ENCODE results near the gene SCN4B. TPM values are rescaled to one million over a fixed set of nuclear protein-coding genes. Genes with fewer than 3 reads are reported as not detected.

SCN4B gene, protein sequence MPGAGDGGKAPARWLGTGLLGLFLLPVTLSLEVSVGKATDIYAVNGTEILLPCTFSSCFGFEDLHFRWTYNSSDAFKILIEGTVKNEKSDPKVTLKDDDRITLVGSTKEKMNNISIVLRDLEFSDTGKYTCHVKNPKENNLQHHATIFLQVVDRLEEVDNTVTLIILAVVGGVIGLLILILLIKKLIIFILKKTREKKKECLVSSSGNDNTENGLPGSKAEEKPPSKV
- 1 to 10 TPM; 3.0 to 5.6 TPM for total RNA-seq

DNA sequence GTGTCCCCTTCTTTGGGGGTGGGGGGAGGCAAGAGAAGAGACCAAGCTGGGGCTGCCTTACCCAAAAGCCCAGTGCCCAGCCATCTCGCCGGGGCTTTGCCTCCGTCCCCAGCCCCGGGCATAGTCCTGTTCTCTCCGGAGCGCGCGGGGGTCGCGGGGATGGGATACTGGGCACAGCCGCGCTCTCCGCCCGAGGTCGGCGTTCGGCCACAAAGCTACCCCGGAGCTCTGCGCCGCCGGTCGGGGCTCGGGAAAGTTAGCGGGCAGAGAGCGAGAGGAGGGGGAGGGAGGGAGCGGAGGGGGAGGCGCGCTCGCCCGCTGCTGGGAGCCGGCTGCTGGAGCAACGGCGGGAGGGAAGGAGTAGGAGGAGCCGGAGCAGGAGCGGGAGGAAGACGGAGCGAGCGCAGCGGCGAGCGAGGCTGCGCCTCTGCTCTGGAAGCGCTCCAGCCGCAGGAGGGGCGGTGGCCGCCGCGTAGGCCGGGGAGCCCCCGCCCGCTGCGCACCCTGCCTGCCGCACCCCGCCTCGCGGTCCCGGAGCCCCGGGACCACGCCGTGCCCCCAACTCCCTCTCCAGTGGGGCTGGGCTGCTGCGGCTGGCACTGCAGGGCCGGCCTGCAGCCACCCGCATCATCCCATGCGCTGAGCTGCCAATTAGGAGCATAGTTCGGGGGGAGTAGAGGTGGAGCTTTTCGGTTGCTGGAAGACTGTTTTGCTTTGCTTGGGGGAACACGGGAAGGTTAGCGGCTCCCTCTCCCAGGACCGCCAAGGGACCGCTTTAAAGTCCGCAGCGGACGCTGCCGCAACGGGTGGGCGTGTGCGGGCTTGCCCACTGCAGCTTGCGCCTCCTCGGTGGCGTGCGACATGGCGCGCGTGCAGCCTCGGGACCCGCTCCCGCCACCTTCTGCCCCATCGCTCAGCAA, at the start of gene SCN4B:
Gene SCN4B, minus strand, starts transcription at position 272 of the 920 bp plus-strand sequence. Its CDS starts 150 bp downstream, at position 122.
- H3K4me3 ChIP-seq, result peak within 1 kb of the TSS; percentile 36 to 46
- H3K4me1 ChIP-seq (replicated peaks), result peaks cover 10% of the 10 kb centered on the region
- no peak within 1 kb of the TSS for H3K27ac ChIP-seq
- intact Hi-C loops (cut with DNase I), result no loop called here
- no peaks in the 10 kb centered on the region for H3K27me3 ChIP-seq (replicated peaks; ENCODE audit: insufficient read depth)
- H3K36me3 ChIP-seq, result no peaks in the 10 kb centered on the region
- DNase-seq (ENCODE audit: low spot score), result peak; percentile 71
- WGBS, result under 1% methylated on average over 80 of the region's 88 CpGs
- H3K9me3 ChIP-seq, result no peaks in the 10 kb centered on the region
- TF ChIP-seq, protein P1, sequence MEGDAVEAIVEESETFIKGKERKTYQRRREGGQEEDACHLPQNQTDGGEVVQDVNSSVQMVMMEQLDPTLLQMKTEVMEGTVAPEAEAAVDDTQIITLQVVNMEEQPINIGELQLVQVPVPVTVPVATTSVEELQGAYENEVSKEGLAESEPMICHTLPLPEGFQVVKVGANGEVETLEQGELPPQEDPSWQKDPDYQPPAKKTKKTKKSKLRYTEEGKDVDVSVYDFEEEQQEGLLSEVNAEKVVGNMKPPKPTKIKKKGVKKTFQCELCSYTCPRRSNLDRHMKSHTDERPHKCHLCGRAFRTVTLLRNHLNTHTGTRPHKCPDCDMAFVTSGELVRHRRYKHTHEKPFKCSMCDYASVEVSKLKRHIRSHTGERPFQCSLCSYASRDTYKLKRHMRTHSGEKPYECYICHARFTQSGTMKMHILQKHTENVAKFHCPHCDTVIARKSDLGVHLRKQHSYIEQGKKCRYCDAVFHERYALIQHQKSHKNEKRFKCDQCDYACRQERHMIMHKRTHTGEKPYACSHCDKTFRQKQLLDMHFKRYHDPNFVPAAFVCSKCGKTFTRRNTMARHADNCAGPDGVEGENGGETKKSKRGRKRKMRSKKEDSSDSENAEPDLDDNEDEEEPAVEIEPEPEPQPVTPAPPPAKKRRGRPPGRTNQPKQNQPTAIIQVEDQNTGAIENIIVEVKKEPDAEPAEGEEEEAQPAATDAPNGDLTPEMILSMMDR (IDR thresholded peaks at IDR 0.05), result peak in 1 of 4 experiments; percentile 11
- no peak for TF ChIP-seq POLR2AphosphoS5 (IDR thresholded peaks at IDR 0.05)

GRCh38 chr11:118201966-118202365, 49.3 kb upstream of the SCN4B start:
- H3K9me3 ChIP-seq, result no peaks in the 10 kb centered on the region
- WGBS, result 84% methylated on average over 2 of the region's 2 CpGs
- intact Hi-C loops (cut with DNase I), result loop anchor here (5.0 kb wide), 1 partner anchor 150 kb away; no protein-coding TSS in a partner anchor
- no peak overlapping the region for H3K4me3 ChIP-seq
- H3K27me3 ChIP-seq (replicated peaks; ENCODE audit: insufficient read depth), result no peaks in the 10 kb centered on the region
- no peak overlapping the region for H3K27ac ChIP-seq
- H3K36me3 ChIP-seq, result no peaks in the 10 kb centered on the region
- no peak for DNase-seq (ENCODE audit: low spot score)
- no peaks in the 10 kb centered on the region for H3K4me1 ChIP-seq (replicated peaks)
- no peak for TF ChIP-seq POLR2A (IDR thresholded peaks at IDR 0.05)
- no peak for TF ChIP-seq POLR2AphosphoS5 (IDR thresholded peaks at IDR 0.05)
- TF ChIP-seq, protein P1 (IDR thresholded peaks at IDR 0.05), result no peak

- no peak for DNase-seq (ENCODE audit: low spot score)
- Histone ChIP-seq H3K9me3 (no peaks in the 10 kb centered on the region), H3K27me3 (replicated peaks; ENCODE audit: insufficient read depth) (no peaks in the 10 kb centered on the region), H3K4me3 (no peak overlapping the region), H3K27ac (no peak overlapping the region), H3K36me3 (no peaks in the 10 kb centered on the region), H3K4me1 (replicated peaks) (no peaks in the 10 kb centered on the region)
- TF ChIP-seq, protein P1 (IDR thresholded peaks at IDR 0.05), result no peak
- no peak for TF ChIP-seq POLR2AphosphoS5 (IDR thresholded peaks at IDR 0.05)
- no peak for TF ChIP-seq POLR2A (IDR thresholded peaks at IDR 0.05)
- intact Hi-C loops (cut with DNase I), result loop anchor here (5.0 kb wide), 1 partner anchor 151 kb away; no protein-coding TSS in a partner anchor
- WGBS, result 88% methylated on average over 9 of the region's 9 CpGs
Observed at GRCh38 chr11:118200901-118201680, 48.5 kb upstream of the SCN4B start.

GRCh38 chr11:118200497-118200896, 47.9 kb upstream of the SCN4B start:
- H3K27ac ChIP-seq, result no peak overlapping the region
- WGBS, result 92% methylated on average over 5 of the region's 5 CpGs

More at GRCh38 chr11:118200497-118200896, 47.9 kb upstream of the SCN4B start:
- Histone ChIP-seq H3K4me3 (no peak overlapping the region), H3K36me3 (no peaks in the 10 kb centered on the region), H3K9me3 (no peaks in the 10 kb centered on the region), H3K4me1 (replicated peaks) (no peaks in the 10 kb centered on the region), H3K27me3 (replicated peaks; ENCODE audit: insufficient read depth) (no peaks in the 10 kb centered on the region)
- no peak for DNase-seq (ENCODE audit: low spot score)
- TF ChIP-seq POLR2A (IDR thresholded peaks at IDR 0.05) (no peak), POLR2AphosphoS5 (IDR thresholded peaks at IDR 0.05) (no peak)
- TF ChIP-seq, protein P1 (IDR thresholded peaks at IDR 0.05), result no peak
- intact Hi-C loops (cut with DNase I), result loop anchor here (5.0 kb wide), 1 partner anchor 152 kb away; no protein-coding TSS in a partner anchor
